HG02943 (cell line): Measurements from ENCODE around the gene DNAJC27.
"Not testable (repeated sequence)": the region's sequence is repeated elsewhere in the genome, so short reads cannot be mapped to it uniquely, and the experiment has no call there.

ENCODE experiments used
- ATAC-seq: cut with Tn5 transposase; IDR thresholded peaks from one replicate; pipeline ENCODE4 v1.9.1; 2021; ENCODE audit warnings: mild to moderate bottlenecking, low read depth, moderate library complexity; ENCODE audit not compliant: unreplicated experiment

DNAJC27 gene

GRCh38 chr2:24971536-24972314, at the start of gene DNAJC27:
Gene DNAJC27, minus strand, starts transcription at chr2:24971955. Its CDS starts 51 bp downstream, at chr2:24971904.
- ATAC-seq, result peak; percentile 92

GRCh38 chr2:25018681-25019080, 46.9 kb upstream of the DNAJC27 start:
- ATAC-seq, result no peak

- no peak for ATAC-seq
Observed at GRCh38 chr2:25014631-25015030, 42.9 kb upstream of the DNAJC27 start.

- ATAC-seq, result not testable (repeated sequence)
Observed at GRCh38 chr2:25011342-25011741, 39.6 kb upstream of the DNAJC27 start.

- no peak for ATAC-seq
Observed at GRCh38 chr2:25009954-25010353, 38.2 kb upstream of the DNAJC27 start.

- no peak for ATAC-seq
Observed at GRCh38 chr2:25002066-25002465, 30.3 kb upstream of the DNAJC27 start.

GRCh38 chr2:25001325-25001637, 29.5 kb upstream of the DNAJC27 start:
- ATAC-seq, result no peak

- no peak for ATAC-seq
Observed at GRCh38 chr2:25000503-25001324, 29.0 kb upstream of the DNAJC27 start.

GRCh38 chr2:25000036-25000435, 28.3 kb upstream of the DNAJC27 start:
- ATAC-seq, result no peak

- ATAC-seq, result not testable (repeated sequence)
Observed at GRCh38 chr2:24999097-24999496, 27.3 kb upstream of the DNAJC27 start.

- ATAC-seq, result no peak
Observed at GRCh38 chr2:24994146-24994724, 22.5 kb upstream of the DNAJC27 start.

GRCh38 chr2:24993406-24994145, 21.8 kb upstream of the DNAJC27 start:
- ATAC-seq, result no peak

- ATAC-seq, result no peak
Observed at GRCh38 chr2:24986372-24986771, 14.6 kb upstream of the DNAJC27 start.

GRCh38 chr2:24985511-24985910, 13.8 kb upstream of the DNAJC27 start:
- no peak for ATAC-seq

- ATAC-seq, result no peak
Observed at GRCh38 chr2:24984912-24985311, 13.2 kb upstream of the DNAJC27 start.

GRCh38 chr2:24981411-24982136, 9.8 kb upstream of the DNAJC27 start:
- ATAC-seq, result no peak

GRCh38 chr2:24978661-24979060, 6.9 kb upstream of the DNAJC27 start:
- no peak for ATAC-seq

- no peak for ATAC-seq
Observed at GRCh38 chr2:24977631-24978030, 5.9 kb upstream of the DNAJC27 start.

- ATAC-seq, result no peak
Observed at GRCh38 chr2:24973812-24974211, 2.1 kb upstream of the DNAJC27 start.

GRCh38 chr2:24972315-24972961, 683 bp upstream of the DNAJC27 start:
- no peak for ATAC-seq
